Heart left ventricle (tissue), 13 donors: ENCODE measurements around the gene C5orf22.

Experiments
- CTCF ChIP-seq, 12 donors: fragments of 200-600 bp; sonication (generic) in 4 of 12; IDR thresholded peaks; one replicate each; pipeline versions ENCODE4 v1.5.0 to v1.8.0; 2018 to 2022; ENCODE audit warnings: antibody characterized with exemption in 12 of 12, mild to moderate bottlenecking in 5 of 12
- POLR2A ChIP-seq, 2 donors: fragments of 450-650 bp; IDR thresholded peaks; one replicate each; pipeline ENCODE4 v1.6.1; 2017; ENCODE audit warnings: antibody characterized with exemption in 2 of 2, mild to moderate bottlenecking in 2 of 2, moderate library complexity in 2 of 2
- donor health status: ischemic (EF 13 %, LVEDD 7.1; RV severe dilation, severe dysfunction).
- donor health status: DM: no; HTN: yes; CAD: no.
- donor health status: DM: no; HTN: no; CAD: no.
- donor health status: ischemic (EF 25% LVEDD 6.9; RV normal size, moderate dysfunction).
- donor health status: ischemic (EF 25% LVEDD 5.7; RV mildly dilated, moderate dysfunction).
- donor health status: ischemic (EF 35%, LVEDD 5.7; RV mildly dilated, moderate dysfunction).
- donor health status: nonischemic (EF 11% LVEDD 7.7; RV severe dilation, severe dysfunction).
- donor health status: DM: yes; HTN: yes; CAD: no.
- donor health status: PGD.
- donor health status: ischemic (EF 29% LVEDD 5.4; RV normal size, mild dysfunction).
- donor health status: nonischemic (EF 23%, LVEDD 6.1; RV moderate dilation, normal function).

- TF ChIP-seq CTCF (IDR thresholded peaks at IDR 0.05) (no peak), POLR2A (IDR thresholded peaks at IDR 0.05) (no peak)
These were observed 46.5 kb upstream of the C5orf22 start for GRCh38 chr5:31485376-31486207.
